GM10847 (cell line): ENCODE results near the gene ULK3.

Source experiments
- POLR2A ChIP-seq: IDR thresholded peaks from 2 replicates; pipeline ENCODE4 v1.6.1; 2011; ENCODE audit not compliant: insufficient read length; ENCODE audit errors: extremely low read depth

ULK3 gene

DNA sequence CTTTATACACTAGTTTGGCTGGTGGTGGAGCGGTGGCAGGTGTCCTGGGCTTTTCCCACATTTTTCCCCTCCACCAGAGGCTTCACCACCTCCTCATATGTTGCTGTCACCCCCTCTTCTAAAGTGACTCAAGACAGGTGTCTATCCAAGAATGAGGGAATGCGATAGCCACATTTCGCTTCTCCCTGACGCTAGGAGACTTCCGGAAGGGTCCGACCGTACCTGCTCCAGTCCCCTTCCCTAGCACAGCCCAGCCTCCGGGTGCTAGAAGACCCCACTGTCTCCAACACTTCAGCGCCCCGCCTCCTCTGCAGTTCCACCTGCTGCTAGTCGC, 29.7 kb upstream of the ULK3 start:
- no peak for TF ChIP-seq POLR2A

- no peak for TF ChIP-seq POLR2A
These were observed 27.7 kb upstream of the ULK3 start for GRCh38 chr15:74870436-74871215.

- TF ChIP-seq POLR2A = peak; percentile 27
These were observed 26.9 kb upstream of the ULK3 start for GRCh38 chr15:74869726-74870407.

DNA sequence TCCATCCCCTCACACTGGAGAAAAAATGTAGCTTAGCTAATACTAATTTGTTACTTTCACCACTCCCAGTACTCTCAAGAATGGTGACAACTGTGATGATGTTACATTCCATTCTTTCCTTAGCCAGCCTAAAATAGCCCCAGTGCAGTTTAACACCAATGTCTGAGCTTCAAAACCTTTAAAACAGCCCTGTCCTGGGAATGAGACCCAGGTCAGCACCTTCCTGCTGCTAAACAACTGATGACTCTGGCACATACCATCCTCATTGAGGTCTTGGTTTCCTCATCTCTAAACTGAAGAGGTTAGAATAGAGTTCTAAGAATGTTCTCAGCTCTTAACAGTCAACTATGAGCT, 26.4 kb upstream of the ULK3 start:
- TF ChIP-seq POLR2A = no peak

DNA sequence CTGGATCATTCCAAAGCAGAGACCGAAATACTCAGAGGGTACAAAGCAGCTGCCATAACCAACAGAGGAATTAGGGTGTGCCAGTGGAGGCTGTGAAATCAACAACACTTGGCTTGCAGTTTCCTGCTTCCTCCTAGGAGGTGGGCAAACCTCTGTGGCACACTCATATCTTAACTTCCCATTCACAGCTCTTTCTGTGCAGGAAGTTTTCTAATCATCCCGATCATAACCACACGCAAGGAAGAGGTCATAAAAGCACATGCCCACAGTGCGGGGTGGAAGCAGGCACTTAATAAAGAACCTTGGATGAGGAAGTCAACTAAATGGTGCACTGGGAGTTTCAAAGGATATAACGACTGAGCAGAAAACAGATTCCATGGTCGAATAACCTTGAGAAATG, 25.1 kb upstream of the ULK3 start:
- TF ChIP-seq POLR2A = no peak

GRCh38 chr15:74867466-74868038, 24.6 kb upstream of the ULK3 start:
- TF ChIP-seq POLR2A = no peak

GRCh38 chr15:74866090-74866489, 23.1 kb upstream of the ULK3 start:
- no peak for TF ChIP-seq POLR2A

DNA sequence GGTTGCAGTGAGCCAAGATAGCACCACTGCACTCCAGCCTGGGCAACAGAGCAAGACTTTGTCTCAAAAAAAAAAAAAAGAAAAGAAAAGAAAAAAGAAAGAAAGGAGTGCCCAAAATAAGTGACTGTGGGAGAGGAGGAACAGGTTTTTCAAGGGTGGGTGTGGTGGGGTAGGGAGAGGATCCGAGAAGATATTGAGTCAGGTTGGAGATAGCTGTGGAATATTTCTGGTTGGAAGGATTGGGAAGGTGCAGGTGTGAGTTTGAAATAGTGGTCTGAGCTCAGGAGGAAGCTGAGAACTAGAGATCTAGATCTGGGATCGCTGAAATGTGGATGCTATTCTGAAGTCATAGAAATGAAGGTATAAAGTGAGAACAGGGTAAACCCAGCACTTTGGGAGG, 22.4 kb upstream of the ULK3 start:
- no peak for TF ChIP-seq POLR2A

GRCh38 chr15:74864296-74864695, 21.3 kb upstream of the ULK3 start:
- no peak for TF ChIP-seq POLR2A

GRCh38 chr15:74863239-74864056, 20.5 kb upstream of the ULK3 start:
- TF ChIP-seq POLR2A = no peak

DNA sequence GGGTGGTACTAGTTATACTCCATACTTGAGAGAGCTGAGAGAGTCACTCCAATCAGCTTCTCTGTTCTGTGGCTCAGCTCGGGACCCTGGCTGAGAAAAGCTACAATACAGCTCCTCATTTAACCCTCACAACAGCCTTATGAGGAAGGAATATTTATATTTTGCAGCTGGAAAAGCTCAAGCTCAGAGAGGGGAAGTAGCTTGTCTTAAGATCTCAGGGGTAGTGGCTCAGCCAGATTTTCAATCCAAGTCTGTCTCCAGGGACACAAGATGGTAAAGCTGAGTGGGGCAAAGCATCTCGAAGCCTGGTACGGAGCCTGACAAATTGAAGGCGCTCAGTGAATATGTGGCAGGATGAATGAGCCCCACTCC, 15.4 kb upstream of the ULK3 start:
- TF ChIP-seq POLR2A = no peak

DNA sequence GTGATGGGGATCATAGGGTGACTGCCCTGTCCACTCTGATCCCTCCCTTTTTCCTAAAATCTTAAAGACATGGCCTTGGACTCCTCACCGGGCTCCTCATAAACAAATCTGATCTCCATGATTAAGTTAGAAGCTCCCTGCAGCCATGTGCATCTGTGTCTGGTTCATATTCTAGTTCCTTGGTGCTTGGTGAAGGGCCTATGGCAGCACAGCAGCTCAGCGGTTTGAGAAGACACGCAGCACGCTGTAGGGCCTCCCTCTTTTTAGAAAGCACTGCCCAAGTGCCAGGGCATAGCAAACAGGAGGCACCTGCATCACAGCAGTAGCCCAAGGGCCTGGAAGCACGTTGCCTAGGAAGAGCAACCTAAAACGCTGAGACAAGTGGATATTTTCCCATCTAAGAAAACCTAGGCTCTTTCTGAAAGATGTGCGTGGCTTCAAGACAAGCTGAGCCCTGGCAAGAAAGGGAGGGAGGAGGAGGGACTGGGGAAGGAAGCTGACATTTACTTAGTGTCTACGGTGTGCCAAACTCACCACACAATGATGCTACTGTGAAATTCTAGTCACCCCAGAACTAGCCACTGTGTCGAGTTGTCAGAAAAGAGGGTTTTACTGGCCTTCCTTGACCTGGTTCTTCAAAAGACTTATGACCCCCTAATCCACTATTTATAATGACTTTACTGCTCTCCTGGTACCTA, 14.9 kb upstream of the ULK3 start:
- TF ChIP-seq POLR2A = no peak

GRCh38 chr15:74857082-74857655, 14.2 kb upstream of the ULK3 start:
- TF ChIP-seq POLR2A = no peak

DNA sequence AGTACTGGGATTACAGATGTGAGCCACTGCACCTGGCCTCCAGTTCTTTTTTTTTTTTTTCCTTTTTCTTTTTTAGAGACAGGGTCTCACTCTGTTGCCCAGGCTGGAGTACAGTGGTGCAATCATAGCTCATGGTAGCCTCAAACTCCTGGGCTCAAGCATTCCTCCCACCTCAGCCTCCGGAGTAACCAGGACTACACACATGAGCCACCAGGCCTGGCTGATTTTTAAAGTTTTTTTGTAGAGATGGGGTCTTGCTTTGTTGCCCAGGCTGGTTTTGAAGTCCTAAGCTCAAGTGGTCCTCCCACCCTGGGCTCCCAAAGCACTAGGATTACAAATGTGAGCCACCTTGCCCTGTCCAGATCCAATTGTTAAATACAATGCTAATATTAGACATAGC, 13.6 kb upstream of the ULK3 start:
- TF ChIP-seq POLR2A = no peak

DNA sequence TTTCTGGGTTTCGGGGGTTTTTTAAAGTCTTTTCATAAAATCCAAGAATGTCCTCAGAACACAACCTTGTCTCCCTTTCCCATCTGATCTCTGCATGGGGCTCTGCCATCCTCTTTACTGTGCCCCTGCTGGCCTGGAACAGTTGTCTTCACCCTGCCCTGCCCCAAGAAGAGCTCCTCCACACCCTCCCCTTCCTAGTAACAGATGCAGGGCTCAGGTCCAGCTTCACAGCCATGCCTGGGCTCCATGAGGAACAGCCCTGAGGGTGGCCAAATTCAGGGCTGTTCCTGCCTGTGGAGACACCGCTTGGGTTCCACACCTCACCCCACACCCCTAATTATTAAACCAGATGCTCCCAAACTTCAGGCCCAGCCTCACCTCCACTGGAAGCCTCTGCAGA, 12.9 kb upstream of the ULK3 start:
- TF ChIP-seq POLR2A = no peak
